Gastrocnemius medialis (tissue), 4 donors: ENCODE data around the gene SCNN1B.

Source experiments
- CTCF ChIP-seq, 5 experiments: fragments of 450-650 bp in 3 of 5; fragments of 200-600 bp in 2 of 5; sonication (generic) in 2 of 5; IDR thresholded peaks in 4 of 5; conservative IDR thresholded peaks in 1 of 5; 1 replicate in 4 of 5; 2 replicates in 1 of 5; pipeline ENCODE4 v1.5.1; 2016 to 2019; ENCODE audit warnings: antibody characterized with exemption in 5 of 5, mild to moderate bottlenecking in 3 of 5, moderate library complexity in 3 of 5
- POLR2A ChIP-seq, 2 donors: fragments of 450-650 bp; IDR thresholded peaks; one replicate each; pipeline ENCODE4 v1.6.1; 2017; ENCODE audit warnings: antibody characterized with exemption in 2 of 2, mild to moderate bottlenecking in 2 of 2, moderate library complexity in 2 of 2

- no peak for TF ChIP-seq POLR2A (IDR thresholded peaks at IDR 0.05)
- no peak for TF ChIP-seq CTCF (IDR thresholded peaks at IDR 0.05 in 4 of 5, conservative IDR thresholded peaks at IDR 0.05 in 1 of 5)
Measured at GRCh38 chr16:23280483-23280967, 21.6 kb upstream of the SCNN1B start.
